GM10266 (cell line): Measurements from ENCODE around the gene IFNA17.
"Not testable (repeated sequence)": the region's sequence is repeated elsewhere in the genome, so short reads cannot be mapped to it uniquely, and the experiment has no call there.

Source experiments
- DNase-seq: peaks from one replicate; pipeline ENCODE4 v3.0.0; 2012; ENCODE audit errors: extremely low spot score
- TF ChIP-seq, protein P1 (sequence below): IDR thresholded peaks from 2 replicates; pipeline ENCODE4 v1.5.1; 2012; ENCODE audit warnings: mild to moderate bottlenecking, low read depth; ENCODE audit not compliant: control insufficient read depth, insufficient read depth; ENCODE audit errors: missing control alignments

Gene IFNA17

DNA sequence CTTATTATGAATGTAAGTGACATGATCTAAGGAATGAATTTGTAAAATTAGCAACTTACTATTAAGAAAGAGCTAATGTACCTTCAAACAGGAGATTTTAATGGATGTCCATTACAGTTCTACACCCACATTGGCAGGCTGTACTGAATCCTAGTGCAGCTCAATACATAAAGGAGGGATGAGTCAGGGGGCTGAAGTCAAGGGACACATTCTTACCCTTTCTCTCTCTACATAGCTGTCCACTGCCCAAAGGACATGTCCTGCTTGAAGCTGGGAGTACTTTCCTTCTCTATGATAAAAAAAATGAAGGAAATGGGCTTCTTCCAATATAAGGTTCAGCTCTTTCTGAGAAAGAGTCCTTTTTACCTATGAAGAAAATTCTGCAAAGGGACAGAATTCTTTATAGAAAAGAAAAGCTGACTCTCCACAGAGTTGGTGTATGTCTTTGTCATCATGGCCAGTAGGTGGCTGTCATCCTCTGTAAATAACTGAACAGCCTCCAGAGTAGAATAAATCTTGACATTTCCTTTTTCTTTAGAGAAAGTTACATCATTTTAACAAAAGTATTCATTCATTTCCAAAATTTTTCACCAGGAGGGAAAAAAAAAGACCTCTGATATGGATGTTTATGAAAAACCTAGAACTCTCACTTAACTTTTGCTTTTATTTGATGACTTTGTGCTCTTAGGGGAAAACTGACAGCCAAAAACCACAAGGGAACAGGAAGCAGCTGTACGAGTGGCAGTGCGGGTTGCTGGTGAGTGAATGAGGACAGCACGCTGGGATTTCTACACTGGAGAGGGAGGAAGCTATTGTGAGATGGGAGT, 24.9 kb upstream of the IFNA17 start:
- DNase-seq: peak; percentile 25
- TF ChIP-seq, protein P1, sequence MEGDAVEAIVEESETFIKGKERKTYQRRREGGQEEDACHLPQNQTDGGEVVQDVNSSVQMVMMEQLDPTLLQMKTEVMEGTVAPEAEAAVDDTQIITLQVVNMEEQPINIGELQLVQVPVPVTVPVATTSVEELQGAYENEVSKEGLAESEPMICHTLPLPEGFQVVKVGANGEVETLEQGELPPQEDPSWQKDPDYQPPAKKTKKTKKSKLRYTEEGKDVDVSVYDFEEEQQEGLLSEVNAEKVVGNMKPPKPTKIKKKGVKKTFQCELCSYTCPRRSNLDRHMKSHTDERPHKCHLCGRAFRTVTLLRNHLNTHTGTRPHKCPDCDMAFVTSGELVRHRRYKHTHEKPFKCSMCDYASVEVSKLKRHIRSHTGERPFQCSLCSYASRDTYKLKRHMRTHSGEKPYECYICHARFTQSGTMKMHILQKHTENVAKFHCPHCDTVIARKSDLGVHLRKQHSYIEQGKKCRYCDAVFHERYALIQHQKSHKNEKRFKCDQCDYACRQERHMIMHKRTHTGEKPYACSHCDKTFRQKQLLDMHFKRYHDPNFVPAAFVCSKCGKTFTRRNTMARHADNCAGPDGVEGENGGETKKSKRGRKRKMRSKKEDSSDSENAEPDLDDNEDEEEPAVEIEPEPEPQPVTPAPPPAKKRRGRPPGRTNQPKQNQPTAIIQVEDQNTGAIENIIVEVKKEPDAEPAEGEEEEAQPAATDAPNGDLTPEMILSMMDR: peak; percentile 65

DNA sequence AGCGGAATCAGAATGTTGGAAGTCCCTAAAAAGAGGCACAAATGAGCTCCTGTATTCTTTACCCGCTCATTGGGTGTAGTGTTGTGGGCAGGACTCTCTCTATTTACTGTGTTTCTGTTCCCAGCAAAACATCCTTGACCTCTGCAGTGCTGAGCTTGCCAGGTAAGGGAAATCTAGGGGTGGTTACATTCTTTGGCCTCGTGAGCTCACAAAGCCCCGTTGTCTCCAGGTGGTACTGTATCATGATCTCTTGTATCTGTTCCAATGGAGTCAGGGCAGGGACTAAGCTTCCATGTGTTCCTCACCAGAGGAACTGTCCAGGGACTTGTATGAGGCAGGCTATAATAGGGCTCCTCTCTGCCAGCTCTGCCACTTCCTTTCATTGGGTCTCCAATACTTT, 23.6 kb upstream of the IFNA17 start:
- no peak for DNase-seq
- TF ChIP-seq, protein P1: no peak

DNA sequence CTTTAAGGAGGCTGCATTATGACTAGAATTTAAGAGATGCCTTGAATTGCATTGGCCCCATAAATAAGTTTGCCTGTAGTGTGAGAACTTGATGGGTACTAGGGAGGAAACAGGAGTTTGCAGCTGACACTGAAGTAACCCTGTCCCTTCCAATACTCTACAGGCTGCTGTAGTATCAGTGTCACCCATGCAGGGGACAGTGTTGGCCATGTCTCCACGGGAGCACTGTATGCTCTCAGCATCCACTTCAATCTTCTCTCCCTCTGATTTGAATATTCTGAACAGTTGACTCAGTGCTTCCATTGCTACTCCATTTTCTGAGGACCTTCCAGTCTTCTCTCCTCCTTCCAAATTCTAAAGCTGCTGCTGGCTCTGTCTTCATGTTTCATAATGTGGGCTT, 23.2 kb upstream of the IFNA17 start:
- TF ChIP-seq, protein P1: no peak
- no peak for DNase-seq

DNA sequence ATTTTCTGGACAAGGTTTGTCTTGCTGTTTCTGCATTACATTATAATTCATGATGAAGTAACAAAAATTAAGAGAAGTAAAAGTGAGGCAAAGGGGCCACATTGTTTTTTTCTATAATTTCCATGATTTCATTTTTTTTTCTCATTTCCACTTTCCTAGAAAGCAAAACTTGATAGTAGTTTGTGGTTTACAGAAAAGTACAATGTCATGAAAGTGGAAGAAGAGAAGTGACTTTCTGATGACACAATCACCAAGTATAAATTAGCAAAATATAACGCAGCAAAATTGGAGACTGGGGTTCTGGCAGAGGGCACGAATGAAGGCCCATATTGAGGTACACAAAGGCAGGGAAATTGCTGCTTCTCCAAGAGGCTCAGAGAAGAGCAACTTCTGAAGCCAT, 16.8 kb upstream of the IFNA17 start:
- TF ChIP-seq, protein P1: no peak
- DNase-seq: no peak

DNA sequence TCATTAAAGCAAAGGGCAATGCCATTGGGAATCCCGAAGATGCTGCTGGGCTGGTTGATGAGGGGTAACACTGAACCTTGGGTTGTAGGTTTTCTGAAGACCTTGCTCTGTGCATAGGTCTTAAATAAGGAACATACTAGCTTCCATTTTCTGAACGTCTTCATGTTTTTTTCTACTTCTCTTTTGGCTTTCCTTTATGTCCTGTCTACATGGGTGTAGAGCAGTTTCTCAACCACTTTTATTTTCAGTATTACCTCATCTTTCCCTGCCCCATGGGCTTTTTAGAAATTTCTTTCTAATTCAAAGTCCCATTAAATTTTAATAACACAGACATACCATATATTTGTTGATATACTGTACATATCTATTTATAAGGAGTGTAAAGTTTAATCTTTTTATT, 11.9 kb upstream of the IFNA17 start, which contains the start of gene IFNA14:
TSS of gene IFNA14 (minus strand) at position 95 of the 400 bp plus-strand sequence. CDS start at position 25, 70 bp downstream.
- no peak for DNase-seq
- TF ChIP-seq, protein P1: no peak

DNA sequence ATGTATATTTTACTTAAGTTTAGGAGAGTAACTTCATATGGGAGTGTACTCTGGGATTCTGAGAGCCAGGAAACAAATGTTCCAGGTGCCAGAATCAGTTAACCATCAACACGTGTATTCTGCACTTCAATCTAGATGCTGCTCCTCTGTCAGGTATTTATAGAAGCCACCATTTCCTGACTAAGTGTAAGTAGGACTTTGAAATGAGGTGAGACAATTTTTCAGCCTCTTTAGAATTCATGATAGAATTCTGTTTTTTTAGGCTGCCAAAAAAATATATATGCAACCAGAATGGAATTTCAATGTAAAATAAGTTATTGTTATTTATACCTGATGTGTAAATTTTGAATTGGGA, 8.3 kb upstream of the IFNA17 start:
- not testable (repeated sequence) for DNase-seq

DNA sequence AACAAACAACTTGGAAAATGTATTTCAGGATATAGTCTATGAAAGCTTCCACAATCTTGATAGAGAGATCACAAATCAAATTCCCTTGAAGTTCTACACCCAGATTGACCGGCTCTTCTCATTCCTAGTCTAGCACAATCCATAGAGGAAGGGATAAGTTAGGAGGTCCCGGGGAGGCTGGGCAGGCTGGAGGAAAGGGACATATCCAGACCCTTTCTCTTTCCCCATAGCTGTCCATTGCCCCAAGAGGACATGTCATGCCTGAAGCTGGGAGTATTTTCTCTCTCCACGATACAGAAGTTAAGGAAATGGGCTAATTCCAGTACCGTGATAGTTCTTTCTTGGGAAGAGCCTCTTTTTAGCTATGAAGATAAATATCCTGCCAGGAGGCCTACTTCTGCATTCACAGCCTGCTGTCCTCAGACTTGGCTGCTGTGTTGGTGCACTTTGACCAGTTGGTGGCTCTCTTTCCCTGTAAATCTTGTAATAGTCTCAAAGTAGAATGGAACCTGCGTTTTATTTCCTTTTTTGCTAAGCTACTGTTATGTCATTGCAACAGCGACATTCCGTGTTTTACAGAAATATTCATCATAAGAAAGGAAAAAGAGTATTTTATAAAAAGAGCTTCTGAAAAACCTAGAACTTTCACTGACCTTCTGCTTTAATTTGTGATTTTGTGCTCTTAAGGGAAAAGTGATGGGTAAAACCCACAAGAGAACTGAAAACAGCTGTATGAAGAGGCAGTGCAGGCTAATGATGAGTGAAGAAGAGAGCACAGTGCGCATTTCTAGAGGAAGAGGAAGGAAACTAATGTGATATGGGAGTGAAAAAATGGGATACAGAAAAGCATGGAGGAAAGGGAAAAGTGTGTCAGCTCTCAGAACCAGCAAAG, 7.7 kb upstream of the IFNA17 start:
- DNase-seq: peak; percentile 30
- TF ChIP-seq, protein P1: peak; percentile 84
